ENCODE data around the gene ACAA2. TPM values are rescaled to one million over a fixed set of nuclear protein-coding genes. Genes with fewer than 3 reads are reported as not detected.

ACAA2 gene
- total RNA-seq, 1 experiment from 2014 or later: 50.8 TPM

GRCh38 chr18:49754866-49755265 is 58.5 kb downstream of the ACAA2 start:
- no peak for ATAC-seq
- no peaks in the 10 kb centered on the region for H3K36me3 ChIP-seq (ENCODE audit: control insufficient read depth, insufficient read depth, low read length)
- CTCF ChIA-PET: no interaction called here
- H3K4me3 ChIP-seq (ENCODE audit: low read depth in 2 of 2, low read length in 2 of 2): no peak overlapping the region
- POLR2A ChIA-PET: no interaction called here
- in situ Hi-C loops (cut with HindIII; ENCODE audit: low pct_unique_long_range_greater_than_20kb, low sequenced_read_pairs): no loop called here
- no peaks in the 10 kb centered on the region for H3K4me1 ChIP-seq (ENCODE audit: control insufficient read depth, insufficient read depth, low read length)
- intact Hi-C loops (cut with micrococcal nuclease; ENCODE audit: unreplicated experiment): no loop called here
- no TSS peak for BruUV-seq (replicated peaks)
- H3K9me3 ChIP-seq (ENCODE audit: control insufficient read depth, insufficient read depth, low read depth, low read length): no peaks in the 10 kb centered on the region
- no peaks in the 10 kb centered on the region for H3K27me3 ChIP-seq (ENCODE audit: control insufficient read depth, insufficient read depth, low read length)
- no peak for TF ChIP-seq POLR2AphosphoS5 (IDR thresholded peaks at IDR 0.05; ENCODE audit: low read depth, low read length)
- TF ChIP-seq REST (IDR thresholded peaks at IDR 0.05; ENCODE audit: insufficient read depth in 1 of 2, low read depth in 2 of 2, low read length in 1 of 2): no peak
- TF ChIP-seq CTCF (IDR thresholded peaks at IDR 0.05): no peak
- no peak for TF ChIP-seq TCF7L2 (IDR thresholded peaks at IDR 0.05; ENCODE audit: low read depth, low read length)
- no peak for TF ChIP-seq SIN3A (IDR thresholded peaks at IDR 0.05; ENCODE audit: borderline replicate concordance, insufficient read depth, low read depth, low read length)
- no peak overlapping the region for H3K27ac ChIP-seq (ENCODE audit: low read length)
- no peak for DNase-seq (ENCODE audit: low read depth, low spot score)

GRCh38 chr18:49753643-49754042 is 59.7 kb downstream of the ACAA2 start:
- in situ Hi-C loops (cut with HindIII; ENCODE audit: low pct_unique_long_range_greater_than_20kb, low sequenced_read_pairs) (no loop called here), intact Hi-C loops (cut with micrococcal nuclease; ENCODE audit: unreplicated experiment) (no loop called here)
- H3K27ac ChIP-seq (ENCODE audit: low read length): no peak overlapping the region
- H3K4me3 ChIP-seq (ENCODE audit: low read depth in 2 of 2, low read length in 2 of 2): no peak overlapping the region
- H3K36me3 ChIP-seq (ENCODE audit: control insufficient read depth, insufficient read depth, low read length): no peaks in the 10 kb centered on the region
- no peaks in the 10 kb centered on the region for H3K4me1 ChIP-seq (ENCODE audit: control insufficient read depth, insufficient read depth, low read length)
- H3K9me3 ChIP-seq (ENCODE audit: control insufficient read depth, insufficient read depth, low read depth, low read length): no peaks in the 10 kb centered on the region
- ChIA-PET CTCF (no interaction called here), POLR2A (no interaction called here)
- no peak for TF ChIP-seq CTCF (IDR thresholded peaks at IDR 0.05)
- no peak for TF ChIP-seq POLR2AphosphoS5 (IDR thresholded peaks at IDR 0.05; ENCODE audit: low read depth, low read length)
- TF ChIP-seq TCF7L2 (IDR thresholded peaks at IDR 0.05; ENCODE audit: low read depth, low read length): no peak
- TF ChIP-seq REST (IDR thresholded peaks at IDR 0.05; ENCODE audit: insufficient read depth in 1 of 2, low read depth in 2 of 2, low read length in 1 of 2): no peak
- TF ChIP-seq SIN3A (IDR thresholded peaks at IDR 0.05; ENCODE audit: borderline replicate concordance, insufficient read depth, low read depth, low read length): no peak
- BruUV-seq (replicated peaks): no TSS peak
- DNase-seq (ENCODE audit: low read depth, low spot score) (no peak), ATAC-seq (no peak)
- H3K27me3 ChIP-seq (ENCODE audit: control insufficient read depth, insufficient read depth, low read length): no peaks in the 10 kb centered on the region
